ENCODE results near the gene PRDM15. TPM values are rescaled to one million over a fixed set of nuclear protein-coding genes. Genes with fewer than 3 reads are reported as not detected.

PRDM15 gene
- total RNA-seq, 1 experiment from 2014 or later, result 9.9 TPM

GRCh38 chr21:41763398-41763931 lies 115.7 kb downstream of the PRDM15 start:
- Histone ChIP-seq H3K18ac (ENCODE audit: insufficient read length, low read depth, low read length) (no peak overlapping the region), H2BK12ac (ENCODE audit: insufficient read length, low read depth, low read length) (no peak overlapping the region), H3K79me2 (ENCODE audit: insufficient read depth, low read length) (no peaks in the 10 kb centered on the region), H3T11ph (ENCODE audit: low read length) (no peak overlapping the region), H3K4me1 (ENCODE audit: insufficient read depth, low read length) (peaks cover 8% of the 10 kb centered on the region; the same call in 1 of the 2 replicates), H2BK20ac (ENCODE audit: low read depth, low read length, poor library complexity, severe bottlenecking) (no peak overlapping the region), H2BK120ac (ENCODE audit: low read depth, low read length, poor library complexity, severe bottlenecking) (no peak overlapping the region), H3K27ac (ENCODE audit: insufficient read length, low read depth, low read length) (no peak overlapping the region), H4K5ac (ENCODE audit: insufficient read length, low read depth, low read length) (no peak overlapping the region), H2AFZ (ENCODE audit: low read length) (no peak overlapping the region), H2BK15ac (ENCODE audit: low read depth, low read length) (no peak overlapping the region), H4K20me1 (ENCODE audit: control insufficient read depth, insufficient read depth, insufficient read length) (no peaks in the 10 kb centered on the region), H3K56ac (ENCODE audit: insufficient read length, low read depth, low read length) (no peak overlapping the region), H3K27me3 (ENCODE audit: insufficient read depth, low read length) (peaks cover 54% of the 10 kb centered on the region), H2BK5ac (ENCODE audit: insufficient read length, low read length) (no peak overlapping the region), H3K9ac (ENCODE audit: extremely low read depth, insufficient read length, low read length) (no peak overlapping the region), H3K79me1 (ENCODE audit: insufficient read depth, low read depth, low read length, poor library complexity, severe bottlenecking) (no peaks in the 10 kb centered on the region), H3K4ac (ENCODE audit: low read depth, low read length) (no peak overlapping the region), H3K9me3 (ENCODE audit: control insufficient read depth, low read depth, low read length) (no peaks in the 10 kb centered on the region), H2AK5ac (ENCODE audit: insufficient read length, low read length) (no peak overlapping the region), H3K4me2 (ENCODE audit: insufficient read depth, insufficient read length, low read length) (peak overlapping the region; percentile 61), H4K8ac (replicated peaks; ENCODE audit: insufficient read length, low read depth, low read length) (no peak overlapping the region), H4K91ac (ENCODE audit: insufficient read length, low read depth, low read length) (no peak overlapping the region), H3K14ac (ENCODE audit: insufficient read depth, low read length) (no peak overlapping the region), H3K23ac (ENCODE audit: insufficient read length, low read depth, low read length) (no peak overlapping the region), H3K23me2 (ENCODE audit: insufficient read length, low read depth, low read length, poor library complexity, severe bottlenecking) (peaks cover 30% of the 10 kb centered on the region)
- Mint-ChIP-seq H3K36me3 (ENCODE audit: insufficient read depth in 1 of 3, low read depth in 3 of 3) (no peaks in the 10 kb centered on the region), H3K4me1 (peaks cover 78 to 80% of the 10 kb centered on the region in 2 experiments), H3K27me3 (ENCODE audit: low read depth) (peaks cover 86% of the 10 kb centered on the region), H3K9me3 (peaks cover 0 to 2% of the 10 kb centered on the region in 2 experiments; a peak in 1 of 5 replicates), H3K27ac (no peak overlapping the region; a peak in 1 of 7 replicates), H3K4me3 (peak overlapping the region; percentile 58 to 82)
- no peak for DNase-seq
- no CpG with 5 or more reads among the region's 21 CpGs for WGBS (ENCODE audit: extremely low coverage, insufficient read length, low lambda C conversion rate)
- TF ChIP-seq, protein P1, sequence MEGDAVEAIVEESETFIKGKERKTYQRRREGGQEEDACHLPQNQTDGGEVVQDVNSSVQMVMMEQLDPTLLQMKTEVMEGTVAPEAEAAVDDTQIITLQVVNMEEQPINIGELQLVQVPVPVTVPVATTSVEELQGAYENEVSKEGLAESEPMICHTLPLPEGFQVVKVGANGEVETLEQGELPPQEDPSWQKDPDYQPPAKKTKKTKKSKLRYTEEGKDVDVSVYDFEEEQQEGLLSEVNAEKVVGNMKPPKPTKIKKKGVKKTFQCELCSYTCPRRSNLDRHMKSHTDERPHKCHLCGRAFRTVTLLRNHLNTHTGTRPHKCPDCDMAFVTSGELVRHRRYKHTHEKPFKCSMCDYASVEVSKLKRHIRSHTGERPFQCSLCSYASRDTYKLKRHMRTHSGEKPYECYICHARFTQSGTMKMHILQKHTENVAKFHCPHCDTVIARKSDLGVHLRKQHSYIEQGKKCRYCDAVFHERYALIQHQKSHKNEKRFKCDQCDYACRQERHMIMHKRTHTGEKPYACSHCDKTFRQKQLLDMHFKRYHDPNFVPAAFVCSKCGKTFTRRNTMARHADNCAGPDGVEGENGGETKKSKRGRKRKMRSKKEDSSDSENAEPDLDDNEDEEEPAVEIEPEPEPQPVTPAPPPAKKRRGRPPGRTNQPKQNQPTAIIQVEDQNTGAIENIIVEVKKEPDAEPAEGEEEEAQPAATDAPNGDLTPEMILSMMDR (conservative IDR thresholded peaks at IDR 0.05), result no peak

All from H9 (cell line).